Stimulated activated CD8-positive, alpha-beta memory T cell treated with anti-CD3 and anti-CD28 coated beads, Interleukin-7, amount 100 ng/mL, for 1 hour (primary cell): ENCODE results near the gene LENG1.

Experiments
- DNase-seq, 2 donors: peaks; one replicate each; pipeline ENCODE4 v3.0.0-alpha.2; 2020; ENCODE audit warnings: low read depth in 2 of 2

LENG1 gene

GRCh38 chr19:54109651-54110050, 49.9 kb downstream of the LENG1 start:
- DNase-seq = no peak

DNA sequence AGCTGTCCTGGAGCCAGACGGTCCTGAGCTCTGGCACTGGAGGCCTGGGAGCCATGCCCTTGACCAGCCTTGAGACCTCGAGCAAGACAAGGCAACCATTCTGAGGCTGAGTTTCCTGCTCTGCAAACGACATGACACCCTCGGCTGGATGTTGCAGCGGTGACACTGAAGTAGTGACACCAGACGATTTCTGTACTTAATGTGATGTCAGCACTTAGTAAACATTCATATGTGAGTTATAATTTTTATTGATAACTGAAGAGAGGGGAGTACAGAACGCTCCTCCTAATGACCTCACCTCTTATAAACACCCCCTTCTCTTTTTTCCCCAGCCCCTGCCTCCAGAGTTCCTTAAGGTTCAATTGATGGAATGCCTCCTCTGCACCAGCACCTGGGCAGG, 51.0 kb downstream of the LENG1 start:
- DNase-seq = no peak

DNA sequence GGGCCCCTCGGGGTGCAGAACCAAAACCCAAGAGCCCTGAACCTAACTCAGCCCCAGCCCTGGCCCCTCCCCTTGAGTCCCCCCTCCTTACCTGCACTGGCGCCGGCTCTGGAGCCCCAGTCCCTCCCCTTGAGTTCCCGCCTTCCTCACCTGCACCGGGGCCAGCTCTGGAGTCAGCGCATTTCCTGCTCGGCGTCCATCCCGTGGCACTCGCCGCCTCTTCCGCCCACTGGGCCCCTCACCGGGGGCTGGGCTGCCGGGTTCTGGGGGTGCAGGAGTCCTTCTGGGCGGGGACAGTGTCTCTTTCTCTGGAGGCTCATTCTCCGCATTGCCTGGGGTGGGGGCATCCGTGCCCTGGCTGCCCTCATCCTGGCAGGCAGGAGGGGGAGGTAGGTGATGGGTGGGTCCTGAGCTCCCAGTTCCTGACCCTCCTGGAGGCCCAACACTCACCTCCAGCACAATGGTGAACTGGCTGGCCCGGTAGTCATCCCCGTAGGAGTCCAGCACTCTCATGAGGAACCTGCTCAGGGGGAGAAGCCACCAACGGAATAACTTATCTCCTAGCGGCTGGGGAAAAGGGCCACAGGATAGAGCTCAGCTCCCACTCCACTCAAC, 51.5 kb downstream of the LENG1 start:
- no peak for DNase-seq

DNA sequence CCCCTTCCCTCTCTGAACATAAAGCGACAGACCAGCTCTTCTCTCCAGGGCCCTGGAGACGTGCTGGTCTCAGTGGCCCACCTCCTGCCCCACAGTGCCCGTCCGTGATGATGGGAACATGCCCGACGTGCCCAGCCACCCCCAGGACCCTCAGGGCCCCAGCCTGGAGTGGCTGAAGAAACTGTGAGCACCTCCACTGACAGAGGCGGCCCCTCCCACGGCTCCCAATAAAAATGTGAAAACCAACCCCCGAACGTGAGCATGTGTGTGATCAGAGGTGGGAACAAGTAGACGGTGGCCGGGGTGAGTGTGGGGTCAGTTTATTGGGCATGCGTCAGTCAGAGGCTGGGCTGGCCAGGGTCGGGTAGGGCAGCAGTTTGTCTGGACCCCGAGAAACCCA, 52.8 kb downstream of the LENG1 start:
- DNase-seq = no peak

- no peak for DNase-seq
Measured at GRCh38 chr19:54105796-54106195, 53.7 kb downstream of the LENG1 start.
